ENCODE results near the gene XPOT.
"Not testable (repeated sequence)": the region's sequence is repeated elsewhere in the genome, so short reads cannot be mapped to it uniquely, and the experiment has no call there.

XPOT gene

DNA sequence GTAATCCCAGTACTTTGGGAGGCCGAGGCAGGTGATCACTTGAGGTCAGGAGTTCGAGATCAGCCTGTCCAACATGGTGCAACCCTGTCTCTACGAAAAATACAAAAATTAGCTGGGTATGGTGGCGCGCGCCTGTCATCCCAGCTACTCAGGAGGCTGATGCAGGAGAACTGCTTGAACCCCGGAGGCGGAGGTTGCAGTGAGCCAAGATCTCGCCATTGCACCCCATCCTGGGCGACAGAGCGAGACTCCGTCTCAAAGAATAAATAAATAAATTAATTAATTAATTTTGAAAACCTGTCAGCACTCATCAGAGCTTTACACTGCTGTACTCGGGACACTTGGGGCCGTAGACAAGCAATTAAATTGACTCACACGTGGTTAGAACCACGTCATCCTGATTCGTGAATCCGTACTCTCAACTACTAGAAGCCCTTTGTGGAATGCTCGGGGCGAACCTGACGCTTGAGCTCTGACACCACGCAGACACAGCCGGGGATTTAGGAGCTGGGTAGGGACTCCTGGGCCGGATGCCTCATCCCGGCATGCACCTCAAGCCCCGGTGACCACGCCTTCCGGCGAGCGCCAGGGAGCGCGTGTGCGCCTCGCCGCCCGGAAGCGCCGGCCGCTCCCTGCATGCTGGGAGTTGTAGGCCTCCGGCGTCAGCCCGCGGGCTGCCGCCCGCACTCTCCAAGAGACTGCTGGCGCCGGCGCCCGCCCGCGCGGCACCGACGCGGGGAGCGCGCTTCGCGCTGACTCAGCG, at the start of gene XPOT:
Gene XPOT (plus strand): TSS at position 686 of the 763 bp plus-strand sequence. CDS start 5,644 bp downstream, outside the sequence.
- in situ Hi-C loops (cut with HindIII; ENCODE audit: low sequenced_read_pairs), result no loop called here

GRCh38 chr12:64356209-64356608, 48.0 kb upstream of the XPOT start:
- in situ Hi-C loops (cut with HindIII; ENCODE audit: low sequenced_read_pairs), result not testable (repeated sequence)

GRCh38 chr12:64361173-64361572, 43.0 kb upstream of the XPOT start:
- in situ Hi-C loops (cut with HindIII; ENCODE audit: low sequenced_read_pairs), result not testable (repeated sequence)

GRCh38 chr12:64362721-64363305, 41.4 kb upstream of the XPOT start:
- in situ Hi-C loops (cut with HindIII; ENCODE audit: low sequenced_read_pairs), result no loop called here

DNA sequence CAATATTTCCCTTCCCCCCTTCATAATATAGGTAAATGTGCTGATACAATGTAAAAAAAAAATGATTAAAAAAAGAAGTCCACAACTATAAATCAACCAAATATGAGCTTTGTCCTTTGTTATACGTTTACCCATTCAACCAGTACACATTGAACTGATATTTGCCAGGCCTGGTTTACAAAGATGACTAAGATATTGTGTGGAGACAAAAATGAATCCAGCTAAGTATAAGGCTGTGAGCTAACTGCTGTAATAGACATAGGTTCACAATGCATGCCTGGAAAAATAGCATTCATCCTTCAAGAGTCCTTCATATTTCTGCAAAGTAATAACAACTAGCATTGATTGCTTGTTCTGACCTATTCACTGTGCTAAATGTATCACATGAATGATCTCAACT, 20.5 kb upstream of the XPOT start:
- in situ Hi-C loops (cut with HindIII; ENCODE audit: low sequenced_read_pairs), result no loop called here

GRCh38 chr12:64385019-64385418, 19.2 kb upstream of the XPOT start:
- in situ Hi-C loops (cut with HindIII; ENCODE audit: low sequenced_read_pairs), result no loop called here

GRCh38 chr12:64385468-64385867, 18.7 kb upstream of the XPOT start:
- in situ Hi-C loops (cut with HindIII; ENCODE audit: low sequenced_read_pairs), result no loop called here

- in situ Hi-C loops (cut with HindIII; ENCODE audit: low sequenced_read_pairs), result no loop called here
Measured at GRCh38 chr12:64387197-64387816, 16.9 kb upstream of the XPOT start.

GRCh38 chr12:64389154-64389553, 15.0 kb upstream of the XPOT start:
- in situ Hi-C loops (cut with HindIII; ENCODE audit: low sequenced_read_pairs), result no loop called here

GRCh38 chr12:64390275-64390851, 13.8 kb upstream of the XPOT start, which contains the start of gene C12orf56:
C12orf56 (minus strand) TSS chr12:64390758; CDS start chr12:64390565, 193 bp downstream.
- in situ Hi-C loops (cut with HindIII; ENCODE audit: low sequenced_read_pairs), result no loop called here

- in situ Hi-C loops (cut with HindIII; ENCODE audit: low sequenced_read_pairs), result no loop called here
Measured at GRCh38 chr12:64392221-64392620, 12.0 kb upstream of the XPOT start.

DNA sequence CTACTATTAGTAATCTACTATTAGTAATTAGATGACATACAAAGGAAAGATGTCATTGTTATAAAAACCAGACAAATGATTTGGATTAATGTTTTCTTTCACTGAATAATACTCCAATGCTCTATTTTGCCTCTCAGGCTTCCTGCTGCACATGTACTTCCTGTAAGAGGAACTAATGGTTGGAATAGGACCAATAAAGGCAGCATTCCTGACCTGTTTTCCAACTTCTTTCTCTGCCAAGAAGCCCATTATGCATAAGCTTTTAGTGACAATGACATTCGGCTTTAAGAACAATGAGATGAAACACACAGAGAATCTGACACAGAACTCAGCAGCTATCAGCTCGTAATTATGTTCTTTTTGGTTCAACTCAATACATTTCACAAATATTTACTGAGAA, 8.5 kb upstream of the XPOT start:
- in situ Hi-C loops (cut with HindIII; ENCODE audit: low sequenced_read_pairs), result no loop called here

- in situ Hi-C loops (cut with HindIII; ENCODE audit: low sequenced_read_pairs), result no loop called here
Measured at GRCh38 chr12:64400041-64400440, 4.2 kb upstream of the XPOT start.

GRCh38 chr12:64402181-64402580, 2.0 kb upstream of the XPOT start:
- in situ Hi-C loops (cut with HindIII; ENCODE audit: low sequenced_read_pairs), result no loop called here

GRCh38 chr12:64404470-64405256, 471 bp downstream of the XPOT start:
- in situ Hi-C loops (cut with HindIII; ENCODE audit: low sequenced_read_pairs), result no loop called here

GRCh38 chr12:64407342-64408223, 3.4 kb downstream of the XPOT start:
- in situ Hi-C loops (cut with HindIII; ENCODE audit: low sequenced_read_pairs), result no loop called here

GRCh38 chr12:64411427-64411826, 7.2 kb downstream of the XPOT start:
- in situ Hi-C loops (cut with HindIII; ENCODE audit: low sequenced_read_pairs), result no loop called here

GRCh38 chr12:64412459-64412858, 8.3 kb downstream of the XPOT start:
- in situ Hi-C loops (cut with HindIII; ENCODE audit: low sequenced_read_pairs), result no loop called here

DNA sequence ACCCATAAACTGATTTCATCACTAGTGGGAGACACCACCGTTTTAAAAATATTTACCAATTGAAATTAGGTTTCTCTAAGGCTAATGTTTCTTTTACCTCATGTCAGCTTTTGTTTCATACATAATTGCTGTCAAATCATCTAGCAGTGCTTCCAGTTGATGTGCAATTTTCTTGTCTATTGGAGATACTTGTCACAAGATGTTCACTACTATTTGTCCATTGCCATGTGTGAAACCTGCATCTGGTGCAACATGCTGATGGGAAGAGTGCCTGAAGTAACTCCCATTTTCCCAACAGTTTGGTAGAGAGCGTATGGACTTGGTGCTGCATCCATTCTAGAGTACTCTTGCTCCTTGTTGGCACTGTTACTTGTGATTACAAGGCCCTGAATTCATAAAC, 9.7 kb downstream of the XPOT start:
- in situ Hi-C loops (cut with HindIII; ENCODE audit: low sequenced_read_pairs), result no loop called here

DNA sequence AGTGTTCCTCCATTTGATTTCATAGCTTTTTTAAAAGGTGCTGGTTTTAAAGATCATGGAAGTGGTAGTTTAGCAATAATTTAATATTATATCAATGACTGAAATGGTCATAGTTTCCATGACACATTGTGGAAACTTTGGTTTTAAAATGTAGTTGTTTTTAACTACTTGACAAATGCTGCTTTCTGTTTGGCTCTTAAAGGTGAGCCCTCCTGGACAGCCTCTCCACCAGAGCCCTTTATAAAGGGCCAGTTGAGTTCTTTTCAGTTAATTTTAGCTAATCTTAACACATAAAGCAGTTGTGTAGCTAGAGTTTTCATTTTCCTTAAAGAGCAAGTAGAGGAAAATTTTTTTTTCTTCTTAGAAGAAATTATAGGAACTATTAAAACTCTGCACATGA, 14.0 kb downstream of the XPOT start:
- in situ Hi-C loops (cut with HindIII; ENCODE audit: low sequenced_read_pairs), result no loop called here

Measured in DLD1 (cell line).